NOMO-1 treated with DMSO at 0.1 percent for 48 hours (cell line): ENCODE measurements around the gene ALDH1A3.
"Not testable (repeated sequence)": the region's sequence is repeated elsewhere in the genome, so short reads cannot be mapped to it uniquely, and the experiment has no call there.

ENCODE experiments used
- DNase-seq: peaks from one replicate; lab custom pipeline; 2025; ENCODE audit not compliant: unreplicated experiment; lab: John Stamatoyannopoulos, UW

The ALDH1A3 gene

DNA sequence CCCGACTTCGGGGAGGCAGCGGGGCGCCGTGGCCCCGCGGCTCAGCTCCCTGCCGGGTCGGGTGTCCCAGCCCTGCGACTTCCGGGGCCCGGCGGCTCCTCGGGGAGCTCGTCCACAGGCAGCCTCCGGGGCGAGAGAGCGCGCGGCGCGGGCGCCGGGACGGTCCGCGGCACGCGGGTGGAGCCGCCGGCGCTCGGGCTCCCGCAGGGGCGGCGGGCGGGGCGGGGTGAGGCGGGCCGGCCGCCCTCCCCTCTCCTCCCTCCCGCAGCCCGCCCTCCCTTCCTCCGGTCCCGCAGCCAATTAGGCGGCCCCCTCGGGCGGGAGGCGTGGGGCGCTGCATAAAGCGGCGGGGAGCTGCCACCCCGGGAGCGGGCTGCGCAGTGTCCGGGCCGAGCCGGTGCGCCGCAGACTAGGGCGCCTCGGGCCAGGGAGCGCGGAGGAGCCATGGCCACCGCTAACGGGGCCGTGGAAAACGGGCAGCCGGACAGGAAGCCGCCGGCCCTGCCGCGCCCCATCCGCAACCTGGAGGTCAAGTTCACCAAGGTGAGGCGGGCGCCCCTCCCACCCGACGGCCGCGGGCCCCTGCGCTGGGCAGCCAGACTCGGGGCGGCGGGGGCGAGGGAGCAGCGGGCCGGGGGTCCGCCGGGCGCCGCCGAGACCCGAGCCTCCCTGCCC, at the start of gene ALDH1A3:
ALDH1A3 (plus strand) TSS at position 368 of the 675 bp plus-strand sequence; CDS start at position 445, 77 bp downstream.
- no peak for DNase-seq

DNA sequence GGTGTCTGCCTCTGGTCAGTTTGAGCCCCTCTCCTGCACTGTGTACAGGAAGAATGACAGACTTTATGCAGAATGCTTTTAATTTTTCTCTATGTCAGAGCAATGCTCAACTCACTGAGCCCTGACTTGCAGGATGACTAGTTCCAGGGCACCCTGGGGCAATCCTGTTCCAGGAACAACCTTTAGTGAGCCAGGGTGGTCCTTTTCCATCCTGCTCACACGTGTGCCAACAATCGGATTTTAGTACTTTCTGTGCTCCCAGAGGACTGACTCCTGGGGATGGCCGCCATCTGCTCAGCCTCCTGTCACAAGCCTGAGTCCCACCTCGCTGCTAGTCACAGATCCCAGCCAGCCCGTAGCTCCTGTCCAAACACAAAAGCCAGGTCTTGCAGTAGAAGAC, 48.2 kb upstream of the ALDH1A3 start:
- no peak for DNase-seq

DNA sequence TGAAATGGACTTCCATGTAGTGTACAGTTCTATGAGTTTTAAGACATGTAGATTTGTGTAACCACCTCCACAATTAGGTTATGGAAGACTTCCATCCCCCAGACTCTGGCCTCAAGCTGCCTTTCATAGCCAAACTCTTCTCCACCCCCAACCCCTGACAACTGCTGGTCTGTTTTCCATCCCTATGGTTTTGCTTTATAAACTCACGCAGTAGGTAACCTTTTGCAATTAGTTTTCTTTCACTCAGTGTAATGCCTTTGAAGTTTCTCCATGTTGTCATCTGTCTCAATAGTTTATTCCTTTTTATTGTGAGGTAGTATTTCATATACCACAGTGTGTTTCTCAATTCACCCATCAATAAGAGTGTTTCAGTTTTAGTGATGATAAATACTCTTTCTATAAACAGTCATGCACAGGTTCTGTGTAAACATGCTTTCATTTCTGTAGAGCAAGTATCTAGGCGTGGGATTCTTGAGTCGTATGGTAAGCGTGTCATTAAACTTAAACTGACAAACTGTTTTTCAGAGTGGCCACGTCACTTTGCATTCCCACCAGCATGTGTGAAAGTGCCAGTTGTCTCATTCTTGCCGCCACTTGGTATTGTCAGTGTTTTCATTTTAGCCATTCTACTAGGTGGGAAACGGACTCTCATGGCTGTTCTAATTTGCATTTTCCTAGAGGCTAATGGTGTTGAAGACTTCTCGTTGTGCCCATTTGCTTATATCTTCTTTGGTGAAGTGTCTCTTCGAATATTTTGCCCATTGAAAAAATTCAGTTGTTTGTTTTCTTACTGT, 47.3 kb upstream of the ALDH1A3 start:
- DNase-seq, result no peak

DNA sequence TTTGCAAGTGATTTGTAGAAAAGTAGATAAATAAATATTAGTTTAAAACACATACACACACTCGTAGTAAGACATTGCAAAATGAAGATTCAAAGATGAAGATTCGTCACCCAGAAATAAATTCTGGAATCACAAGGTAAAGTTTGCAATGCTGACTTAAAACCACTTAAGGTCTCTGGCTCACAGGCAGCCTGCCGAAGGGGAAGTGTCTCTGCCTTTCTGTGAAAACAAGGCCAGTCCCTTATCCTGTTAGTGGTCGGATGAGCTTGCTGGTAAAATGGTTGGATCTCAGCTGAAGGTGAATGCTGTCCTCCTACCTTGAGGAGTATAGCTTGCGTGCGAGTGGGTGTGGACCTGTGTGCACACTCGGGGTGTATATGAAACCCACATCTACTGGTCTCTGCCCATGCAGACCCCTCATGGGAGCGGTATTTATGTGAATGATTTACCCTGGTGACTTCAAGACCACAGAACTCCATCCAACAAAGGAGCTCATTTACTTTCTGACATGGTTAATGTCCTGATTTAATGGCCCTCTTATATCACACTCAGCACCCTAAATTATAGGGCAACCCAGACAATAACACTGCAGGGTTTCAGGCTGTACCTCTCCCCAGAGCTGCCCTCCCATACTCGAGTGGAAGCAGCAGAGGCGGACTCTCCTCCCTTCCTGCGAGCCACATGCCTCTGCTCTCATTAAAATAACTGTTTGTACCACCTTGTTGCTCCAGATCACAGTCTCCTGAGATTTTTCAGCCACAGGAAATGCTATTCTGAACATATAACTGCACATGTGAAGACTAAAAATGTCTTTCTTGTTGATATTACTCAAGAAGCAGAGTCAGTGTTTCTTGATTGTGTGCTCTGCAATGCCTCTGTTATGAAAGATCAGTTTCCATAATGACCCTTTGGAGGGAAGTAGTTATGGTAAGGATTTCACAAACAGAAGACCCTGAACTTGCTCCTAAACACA, 45.9 kb upstream of the ALDH1A3 start:
- peak; percentile 94 for DNase-seq

DNA sequence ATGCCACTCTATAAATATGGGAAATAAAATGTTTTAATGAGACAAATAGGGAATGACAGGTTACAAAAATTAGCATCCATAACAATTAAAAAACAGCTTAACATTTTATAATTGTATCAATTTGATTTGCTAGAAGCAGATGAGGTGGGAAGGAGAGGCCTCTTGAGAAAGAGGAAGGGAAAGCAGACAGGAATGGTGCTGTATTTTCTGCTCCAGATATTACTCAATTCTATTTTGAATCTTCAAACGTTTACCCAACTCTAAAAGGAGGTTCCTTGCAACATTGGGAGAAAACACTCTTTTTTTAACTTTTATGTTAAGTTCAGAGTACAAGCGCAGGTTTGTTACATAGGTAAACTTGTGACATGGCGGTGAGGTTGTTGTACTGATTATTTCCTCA, 44.9 kb upstream of the ALDH1A3 start:
- peak; percentile 74 for DNase-seq

DNA sequence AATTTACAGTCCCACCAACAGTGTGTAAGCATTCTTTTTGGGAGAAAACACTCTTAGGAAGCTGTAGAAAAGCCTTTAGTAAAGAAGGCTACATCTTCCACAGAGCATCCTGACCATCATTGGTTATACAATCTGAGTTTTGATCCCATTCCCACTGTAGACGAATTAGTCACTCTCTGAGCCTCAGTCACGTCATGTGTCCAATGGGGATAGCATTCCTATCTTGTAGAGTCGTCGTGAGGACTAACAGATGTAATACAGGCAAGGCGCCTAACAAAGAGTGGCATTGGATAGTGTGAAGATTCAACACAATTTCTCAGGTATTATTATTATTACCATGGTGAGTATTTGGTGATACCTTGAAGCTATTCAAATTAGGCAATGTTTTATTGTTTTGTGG, 44.0 kb upstream of the ALDH1A3 start:
- DNase-seq, result no peak

DNA sequence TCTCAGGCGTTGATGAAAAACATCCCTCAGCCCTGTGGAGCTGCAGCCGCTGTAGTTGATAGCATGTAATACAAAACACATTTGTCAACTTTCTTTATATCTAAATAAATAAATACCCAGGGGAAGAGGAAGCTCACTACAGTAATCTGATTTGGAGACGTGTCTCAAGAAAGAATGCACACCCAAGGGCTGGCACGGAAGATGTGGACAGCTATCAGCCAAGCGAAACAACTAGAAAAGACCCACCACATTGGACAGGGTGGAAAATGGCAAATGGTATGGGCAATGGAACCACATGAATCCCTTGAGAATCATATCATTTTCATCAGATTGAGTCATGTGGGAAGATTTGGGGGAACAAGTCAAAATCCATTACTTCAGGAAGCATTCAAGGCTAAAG, 43.1 kb upstream of the ALDH1A3 start:
- no peak for DNase-seq

DNA sequence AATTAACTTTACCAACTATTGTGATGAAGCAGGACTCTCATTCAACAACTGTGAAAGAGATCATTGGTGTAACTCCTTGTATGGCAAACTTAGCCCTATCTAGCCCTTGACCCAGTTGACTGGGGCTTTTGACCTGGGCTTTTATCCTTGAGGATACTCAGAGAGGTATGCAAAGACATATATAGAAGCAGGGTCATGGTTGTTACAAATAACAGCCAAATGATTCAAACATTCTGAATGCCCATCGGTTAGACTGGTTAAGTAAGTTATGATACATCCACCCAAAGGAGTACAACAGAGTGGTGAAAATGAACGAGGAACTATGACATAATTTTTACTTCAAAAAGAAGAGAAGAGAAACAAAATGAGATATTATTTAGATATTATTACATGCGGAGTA, 38.2 kb upstream of the ALDH1A3 start:
- no peak for DNase-seq

DNA sequence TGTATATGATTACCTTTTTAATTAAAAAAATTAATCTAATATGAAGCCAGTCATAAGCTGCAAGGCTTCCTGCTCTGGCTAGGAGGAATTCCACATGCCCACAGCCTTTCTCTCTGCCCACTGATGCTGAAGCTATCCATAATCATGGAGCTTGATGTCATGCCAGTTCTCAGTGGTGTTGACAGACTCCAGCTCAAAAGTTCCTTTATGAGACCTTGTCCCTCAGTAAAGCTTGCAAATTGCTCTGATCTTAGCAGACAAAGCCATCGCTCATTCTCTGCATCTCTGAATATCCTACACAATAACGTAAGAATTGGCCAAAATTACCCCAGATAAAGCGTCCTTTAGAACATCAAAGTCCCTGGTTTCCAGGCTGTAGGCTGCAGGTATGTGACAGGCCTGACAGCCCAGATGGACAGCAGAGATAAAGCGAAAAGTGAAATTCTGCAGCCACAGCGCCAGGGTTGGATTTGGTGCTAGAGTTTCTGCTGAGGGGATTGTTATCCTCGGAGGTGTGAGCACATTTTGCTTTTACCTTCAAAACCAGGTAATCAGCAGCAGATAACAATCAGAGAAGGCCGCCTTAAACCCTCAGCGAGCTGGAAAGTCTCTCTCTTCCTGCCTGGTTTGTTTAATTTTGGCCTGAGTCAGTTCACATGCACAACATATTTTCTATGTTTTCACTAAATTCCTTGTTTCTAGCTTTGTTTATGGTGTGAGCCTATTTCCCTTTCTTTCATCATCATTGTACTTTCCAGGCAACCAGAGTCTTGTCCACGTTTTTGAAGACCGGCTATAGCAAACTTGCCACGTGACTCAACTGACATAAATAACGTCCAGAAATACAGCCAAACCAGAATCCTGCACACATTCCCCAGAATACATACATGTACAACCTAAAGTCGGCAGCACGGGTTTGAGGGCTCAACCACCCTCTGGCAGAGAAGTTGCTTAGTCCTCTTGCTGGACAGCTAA, 36.6 kb upstream of the ALDH1A3 start:
- DNase-seq, result no peak

DNA sequence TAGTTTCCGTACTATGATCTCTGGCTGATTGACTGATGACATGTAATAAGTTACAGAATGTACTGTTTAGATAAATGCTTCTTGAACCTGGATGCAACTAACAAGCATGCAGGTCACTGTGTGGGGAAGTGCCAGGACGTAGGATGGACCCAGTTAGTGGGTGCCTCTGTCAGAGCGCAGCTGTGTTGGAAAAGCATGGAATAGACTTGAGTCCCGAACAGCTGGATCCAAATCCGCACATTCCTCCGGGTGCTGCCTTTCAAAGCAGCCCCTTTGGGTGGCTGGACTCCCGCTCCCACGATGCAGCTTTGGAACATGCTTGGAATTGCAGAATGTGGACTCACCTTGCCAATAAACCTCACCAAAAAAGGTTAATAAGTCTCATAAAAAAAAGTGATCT, 35.5 kb upstream of the ALDH1A3 start:
- DNase-seq, result no peak

DNA sequence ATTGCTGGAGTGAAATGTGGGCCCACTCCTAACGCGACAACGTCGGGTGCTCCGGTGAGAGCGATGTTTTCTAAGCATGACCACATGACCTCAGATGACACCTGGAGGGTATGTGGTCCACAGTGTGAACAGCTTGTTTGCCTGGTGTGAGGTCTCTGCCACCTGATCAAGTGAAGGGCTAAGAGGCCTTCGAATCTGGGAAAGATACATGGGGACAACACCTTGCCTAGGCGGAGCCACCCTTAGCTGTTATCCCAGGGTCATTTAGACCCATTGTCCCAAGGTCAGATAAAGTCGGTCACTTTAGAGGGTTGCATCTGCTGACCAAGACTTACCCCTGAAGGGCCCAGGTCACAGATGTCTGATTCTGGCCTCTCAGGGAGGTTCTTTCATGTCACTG, 34.9 kb upstream of the ALDH1A3 start:
- DNase-seq, result no peak

DNA sequence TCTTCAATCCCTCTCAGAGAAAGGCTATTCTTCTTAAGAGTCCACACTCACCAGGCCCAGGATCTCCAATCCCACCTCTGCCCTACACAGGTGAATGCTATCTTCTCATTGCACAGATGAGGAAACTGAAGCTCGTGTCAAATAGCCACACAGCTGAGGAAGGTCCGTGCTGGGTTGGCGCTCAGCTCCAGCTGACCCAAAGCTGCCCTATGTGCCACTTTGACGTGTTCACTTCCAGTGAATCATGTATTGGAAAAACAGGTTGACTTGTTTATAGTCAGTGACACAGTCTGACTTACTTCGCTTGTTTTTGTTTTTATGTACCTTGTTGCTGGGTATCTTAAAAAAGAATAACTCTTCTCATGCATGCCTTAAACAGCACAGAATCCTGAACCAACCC, 32.4 kb upstream of the ALDH1A3 start:
- no peak for DNase-seq

DNA sequence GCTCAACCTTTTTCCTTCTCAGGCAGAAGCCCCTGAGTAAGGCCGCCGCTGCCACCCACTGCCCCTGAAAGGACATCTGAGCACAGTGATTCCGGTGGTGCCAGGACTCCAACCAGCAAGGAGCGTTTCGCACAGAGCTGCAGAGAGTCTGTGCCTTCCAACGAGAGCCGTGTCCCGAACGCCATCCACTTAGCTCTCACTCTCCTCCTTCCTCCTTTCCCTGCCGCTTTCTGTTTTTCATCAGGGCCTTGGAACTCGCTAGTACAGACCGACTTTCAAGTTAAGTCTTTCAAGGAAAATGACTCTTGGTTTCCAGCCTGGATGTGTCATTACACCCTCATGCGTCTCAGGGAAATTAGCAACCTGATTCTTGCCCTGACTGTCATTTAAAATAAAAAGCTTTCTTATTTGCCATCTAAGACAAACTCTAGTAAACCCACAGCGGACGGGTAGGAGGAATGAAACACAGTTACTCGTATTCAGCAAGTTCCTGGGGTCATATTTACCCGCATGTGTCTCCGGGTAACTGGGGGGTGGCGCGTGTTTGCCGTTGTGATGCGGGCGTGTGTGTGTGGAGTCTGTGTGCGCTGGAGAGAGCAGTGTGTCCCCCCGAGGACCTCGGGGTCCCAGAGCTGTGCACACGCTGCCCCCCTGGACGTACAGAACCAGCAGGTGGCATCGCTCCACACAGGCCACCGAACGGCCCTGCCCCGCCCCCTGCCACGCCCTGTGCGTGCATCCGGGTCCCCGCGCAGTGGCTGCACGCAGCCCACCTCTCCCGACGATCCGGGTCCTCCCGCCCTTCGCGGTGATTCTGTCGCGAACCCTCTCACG, 30.4 kb upstream of the ALDH1A3 start:
- DNase-seq, result peak; percentile 80

DNA sequence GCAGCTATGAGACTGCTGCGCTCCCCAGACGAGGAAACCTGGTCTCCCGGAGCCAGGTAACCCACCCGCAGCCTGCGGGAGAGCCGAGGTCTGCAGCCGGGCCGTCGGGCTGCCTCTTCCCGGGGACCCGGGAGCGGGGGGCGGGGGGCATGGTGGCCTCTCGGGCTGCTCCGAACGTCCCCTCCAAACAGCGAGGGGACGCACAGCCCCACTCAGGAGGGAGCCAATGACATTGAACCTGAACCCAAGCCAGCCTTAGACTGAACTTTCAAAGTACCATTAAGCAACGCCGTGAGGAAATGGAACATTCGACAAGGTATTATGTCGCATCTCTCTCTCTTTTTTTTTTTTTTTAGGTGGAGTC, 29.8 kb upstream of the ALDH1A3 start:
- peak; percentile 39 for DNase-seq

DNA sequence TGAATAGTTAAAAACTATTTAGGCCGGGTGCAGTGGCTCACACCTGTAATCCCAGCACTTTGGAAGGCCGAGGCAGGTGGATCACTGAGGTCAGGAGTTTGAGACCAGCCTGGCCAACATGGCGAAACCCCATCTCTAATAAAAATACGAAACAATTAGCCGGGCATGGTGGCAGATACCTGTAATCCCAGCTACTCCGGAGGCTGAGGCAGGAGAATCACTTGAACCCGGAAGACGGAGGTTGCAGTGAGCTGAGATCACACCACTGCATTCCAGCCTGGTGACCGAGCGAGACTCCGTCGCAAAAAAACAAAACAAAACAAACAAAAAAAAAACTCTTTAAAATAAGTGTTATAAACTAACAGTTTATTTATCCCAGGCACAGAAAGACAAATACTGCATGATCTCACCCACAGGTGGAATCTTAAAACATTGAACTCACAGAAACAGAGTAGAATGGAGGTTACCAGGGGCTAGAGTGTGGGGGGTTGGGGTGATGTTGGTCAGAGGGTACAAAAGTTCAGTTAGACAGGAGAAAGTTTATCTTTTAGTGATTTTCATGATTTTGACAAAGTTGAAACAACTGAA, 28.1 kb upstream of the ALDH1A3 start:
- not testable (repeated sequence) for DNase-seq

DNA sequence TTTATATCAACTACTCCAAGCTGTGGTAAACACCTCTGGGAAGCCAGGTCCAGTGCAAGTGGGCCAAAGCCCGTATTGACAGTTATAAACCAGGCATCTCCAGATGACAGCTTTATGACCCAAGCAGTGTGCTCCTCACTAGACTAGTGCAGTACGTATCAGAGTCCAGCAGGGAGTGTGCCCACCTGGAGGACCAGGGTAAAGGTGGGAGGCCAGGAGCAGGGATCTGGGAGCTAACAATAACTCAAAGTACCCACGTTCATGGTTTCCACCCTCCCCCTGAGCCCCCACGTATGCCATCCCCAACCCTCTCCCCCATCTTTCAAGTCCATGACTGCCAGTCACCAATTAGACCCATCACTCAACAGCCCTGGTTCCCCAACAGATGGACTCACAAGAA, 27.0 kb upstream of the ALDH1A3 start:
- no peak for DNase-seq

DNA sequence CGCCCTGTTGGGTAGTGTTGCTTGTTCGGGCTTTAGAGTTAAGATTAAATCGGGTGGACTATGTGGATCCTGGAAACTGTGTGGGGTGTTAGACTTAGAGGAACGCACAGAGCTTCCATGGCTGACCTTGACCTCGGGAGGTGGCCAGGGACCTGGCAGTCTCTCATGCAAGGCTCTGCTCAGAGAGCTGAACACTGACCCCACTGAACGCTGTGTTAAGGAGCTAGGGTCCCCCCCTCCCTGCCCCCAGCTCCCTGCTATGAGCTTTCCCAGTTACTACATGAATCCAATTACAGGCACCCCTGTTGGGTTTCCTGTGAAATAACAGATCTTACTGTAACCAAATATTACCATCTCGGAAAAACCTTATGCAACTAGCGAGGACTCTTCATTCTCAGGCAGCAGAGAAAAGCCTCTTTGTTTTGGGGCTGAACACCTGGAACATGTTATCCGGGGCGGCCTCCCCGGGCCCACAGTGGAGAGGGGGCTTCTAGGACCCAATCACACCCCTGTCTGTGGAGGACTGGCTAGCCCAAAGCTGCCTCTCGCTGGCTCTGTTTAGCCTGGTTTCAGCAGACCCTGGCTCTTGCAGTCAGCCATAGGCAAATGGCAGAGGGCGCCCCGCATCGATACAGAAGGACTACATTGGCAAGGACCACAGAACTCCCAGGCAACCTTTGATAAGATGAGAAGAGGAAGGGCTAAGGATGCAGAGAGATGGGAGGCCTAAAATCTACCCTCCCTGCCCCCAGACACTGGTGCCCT, 25.8 kb upstream of the ALDH1A3 start:
- no peak for DNase-seq

DNA sequence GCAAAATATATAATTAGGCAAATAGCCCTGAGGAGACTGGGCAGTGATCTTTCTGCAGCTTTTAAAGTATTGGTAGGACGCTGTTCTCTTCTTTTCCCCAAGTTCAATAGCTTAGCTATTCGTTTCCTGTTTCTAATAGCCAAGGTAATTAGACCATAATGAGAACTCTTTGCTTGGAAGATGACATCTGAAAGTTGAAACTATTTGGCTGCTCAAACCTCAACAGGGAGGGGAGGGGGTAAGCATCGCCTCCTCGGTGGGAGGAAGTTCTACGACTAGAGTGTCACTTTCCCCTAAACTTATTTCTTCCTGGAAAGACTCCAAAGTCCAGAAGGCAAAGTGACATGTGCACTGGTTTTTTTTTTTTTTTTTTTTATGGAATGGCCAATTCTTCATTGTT, 22.8 kb upstream of the ALDH1A3 start:
- peak; percentile 34 for DNase-seq
